ENCODE data around the gene UBP1.
"Not testable (repeated sequence)": the region's sequence is repeated elsewhere in the genome, so short reads cannot be mapped to it uniquely, and the experiment has no call there.

UBP1 gene, protein sequence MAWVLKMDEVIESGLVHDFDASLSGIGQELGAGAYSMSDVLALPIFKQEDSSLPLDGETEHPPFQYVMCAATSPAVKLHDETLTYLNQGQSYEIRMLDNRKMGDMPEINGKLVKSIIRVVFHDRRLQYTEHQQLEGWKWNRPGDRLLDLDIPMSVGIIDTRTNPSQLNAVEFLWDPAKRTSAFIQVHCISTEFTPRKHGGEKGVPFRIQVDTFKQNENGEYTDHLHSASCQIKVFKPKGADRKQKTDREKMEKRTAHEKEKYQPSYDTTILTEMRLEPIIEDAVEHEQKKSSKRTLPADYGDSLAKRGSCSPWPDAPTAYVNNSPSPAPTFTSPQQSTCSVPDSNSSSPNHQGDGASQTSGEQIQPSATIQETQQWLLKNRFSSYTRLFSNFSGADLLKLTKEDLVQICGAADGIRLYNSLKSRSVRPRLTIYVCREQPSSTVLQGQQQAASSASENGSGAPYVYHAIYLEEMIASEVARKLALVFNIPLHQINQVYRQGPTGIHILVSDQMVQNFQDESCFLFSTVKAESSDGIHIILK

DNA sequence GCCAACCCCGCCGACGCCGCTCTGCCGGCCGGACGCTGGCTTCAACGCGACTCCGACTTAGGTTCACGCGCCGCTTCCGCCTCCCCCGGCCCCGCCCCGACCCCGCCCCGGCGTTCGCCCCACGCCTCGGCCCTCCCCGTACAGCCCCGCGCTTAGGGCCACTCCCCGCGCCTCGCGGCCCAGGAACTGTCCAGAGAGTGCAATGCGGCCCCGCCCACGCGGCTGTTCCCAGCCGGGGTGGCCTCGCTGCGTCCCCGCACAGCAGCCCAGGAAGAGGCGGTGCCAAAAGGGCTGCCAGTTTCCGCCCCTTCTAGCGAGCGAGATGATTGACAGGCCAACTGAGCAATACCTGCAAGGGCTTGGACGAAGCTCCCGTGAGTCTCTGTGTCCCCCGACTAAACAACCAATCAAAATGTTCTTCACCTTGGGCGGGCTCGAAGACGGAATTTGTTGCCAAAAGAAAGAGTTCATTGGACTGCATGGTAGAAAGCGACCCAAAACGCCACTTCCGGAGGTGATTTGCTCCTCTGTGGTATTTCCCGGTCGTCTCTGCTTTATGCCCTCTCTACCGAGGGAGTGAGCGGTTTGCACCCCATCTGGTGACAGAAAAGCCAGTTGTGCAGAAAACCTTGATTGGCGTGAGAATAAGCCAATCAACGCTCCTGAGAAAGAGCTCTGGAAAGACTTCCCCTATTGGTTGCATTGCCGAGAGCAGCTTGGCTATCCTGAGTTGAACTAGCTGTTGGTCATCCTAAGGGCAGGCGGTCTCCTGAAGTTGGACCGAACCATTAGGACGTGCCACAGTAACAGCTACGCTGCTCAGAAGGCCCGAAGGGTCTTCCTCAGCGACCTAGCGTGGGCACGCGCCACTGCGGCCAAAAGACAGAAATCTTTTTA is at the start of gene UBP1:
TSS of gene UBP1 (minus strand) at position 78 of the 897 bp plus-strand sequence. CDS start 557 bp downstream, outside the sequence.
- peak; percentile 99 for DNase-seq (ENCODE audit: low spot score)

DNA sequence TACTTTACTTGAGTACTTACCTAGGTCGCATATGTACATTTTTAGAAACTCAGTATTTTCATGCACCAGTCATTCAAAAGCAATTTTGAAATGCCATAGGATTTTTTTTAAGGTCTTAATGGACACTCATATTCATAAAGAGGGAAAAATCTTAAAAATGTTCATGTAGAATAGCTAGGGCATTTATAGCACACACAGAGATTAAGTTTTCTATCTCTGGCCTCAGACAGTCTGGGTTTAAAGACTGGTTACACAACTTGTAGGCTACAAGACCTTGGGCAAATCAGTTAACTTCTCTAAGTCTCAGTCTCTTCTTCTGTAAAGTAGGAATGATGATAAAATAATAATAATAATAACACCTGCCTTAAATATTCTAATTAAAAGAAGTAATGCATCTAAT is 48.5 kb upstream of the UBP1 start:
- DNase-seq (ENCODE audit: low spot score), result no peak

DNA sequence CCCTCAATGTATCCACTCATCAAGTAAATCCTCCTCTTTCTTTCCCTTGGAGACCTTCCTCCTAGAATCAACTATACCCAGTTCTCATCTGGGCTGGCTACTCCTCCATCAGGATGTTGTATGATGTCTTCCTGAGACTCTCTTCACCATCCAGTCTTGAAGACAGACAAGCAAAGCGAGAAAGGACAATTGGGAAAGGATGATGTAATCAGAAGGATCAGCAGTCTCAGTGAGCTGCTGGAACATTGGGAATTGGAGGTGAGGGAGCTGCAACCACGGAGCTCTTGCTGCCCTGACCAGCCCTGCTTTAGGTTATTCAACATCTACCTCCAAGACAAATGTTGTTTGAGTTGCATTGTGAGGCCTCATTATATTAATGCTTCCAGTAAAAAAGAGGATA is 48.0 kb upstream of the UBP1 start:
- no peak for DNase-seq (ENCODE audit: low spot score)

DNA sequence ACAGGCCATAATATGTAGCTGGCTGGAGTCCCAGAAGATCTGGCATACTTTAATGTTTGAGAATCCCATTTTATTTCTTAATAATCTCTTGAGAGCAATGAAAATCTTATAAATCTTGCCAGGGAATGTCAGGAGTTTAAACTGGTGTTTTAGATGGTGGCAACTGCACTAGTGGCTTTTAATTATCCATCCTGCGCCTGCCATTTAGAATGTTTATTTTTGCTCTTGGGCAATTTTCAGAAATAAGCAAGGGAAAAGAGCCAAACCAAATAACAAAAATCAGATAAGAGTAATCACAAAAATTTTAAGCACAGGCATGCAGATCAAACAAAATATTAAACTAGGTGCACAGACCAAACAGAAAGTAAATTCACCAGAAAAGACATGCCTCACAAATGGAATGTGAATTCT is 41.9 kb upstream of the UBP1 start:
- no peak for DNase-seq (ENCODE audit: low spot score)

GRCh38 chr3:33474896-33475295 is 34.7 kb upstream of the UBP1 start:
- no peak for DNase-seq (ENCODE audit: low spot score)

DNA sequence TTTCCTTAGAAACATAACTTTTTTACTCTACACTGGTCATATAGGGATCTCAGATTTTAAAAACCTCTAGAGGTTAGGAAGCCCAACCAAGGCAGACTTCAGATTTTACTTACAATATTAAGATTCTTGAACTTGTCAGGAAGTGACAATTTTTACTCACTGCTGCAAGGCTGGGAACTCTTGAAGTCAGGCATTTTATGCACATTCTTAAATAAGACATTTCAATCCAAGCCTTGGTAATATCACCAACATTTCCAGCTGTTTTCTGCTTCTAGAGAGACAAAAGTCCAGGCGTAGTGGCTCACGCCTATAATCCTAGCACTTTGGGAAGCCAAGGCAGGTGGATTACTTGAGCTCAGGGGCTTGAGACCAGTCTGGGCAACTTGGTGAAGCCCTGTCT is 33.6 kb upstream of the UBP1 start:
- no peak for DNase-seq (ENCODE audit: low spot score)

DNA sequence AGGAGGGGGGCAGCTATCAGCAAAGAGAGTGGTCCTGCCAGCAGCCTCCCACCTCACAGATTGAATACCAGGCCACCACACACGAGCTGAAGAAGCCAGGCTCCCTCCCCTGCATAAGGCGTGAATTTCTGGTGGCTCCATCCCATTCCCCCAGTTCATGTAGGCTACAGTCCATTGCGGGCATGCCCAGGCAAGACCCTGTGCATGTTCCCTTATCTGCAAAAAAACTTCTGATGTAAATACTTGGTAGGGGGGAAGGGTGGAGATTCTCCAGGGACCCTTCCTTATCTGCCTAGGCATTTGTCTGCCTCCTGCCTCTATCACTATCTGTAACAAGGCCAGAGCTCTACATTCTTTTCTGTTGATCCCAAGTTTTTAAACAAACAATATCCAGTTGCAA is 27.6 kb upstream of the UBP1 start:
- no peak for DNase-seq (ENCODE audit: low spot score)

- no peak for DNase-seq (ENCODE audit: low spot score)
These were observed 20.9 kb upstream of the UBP1 start for GRCh38 chr3:33461097-33461496.

DNA sequence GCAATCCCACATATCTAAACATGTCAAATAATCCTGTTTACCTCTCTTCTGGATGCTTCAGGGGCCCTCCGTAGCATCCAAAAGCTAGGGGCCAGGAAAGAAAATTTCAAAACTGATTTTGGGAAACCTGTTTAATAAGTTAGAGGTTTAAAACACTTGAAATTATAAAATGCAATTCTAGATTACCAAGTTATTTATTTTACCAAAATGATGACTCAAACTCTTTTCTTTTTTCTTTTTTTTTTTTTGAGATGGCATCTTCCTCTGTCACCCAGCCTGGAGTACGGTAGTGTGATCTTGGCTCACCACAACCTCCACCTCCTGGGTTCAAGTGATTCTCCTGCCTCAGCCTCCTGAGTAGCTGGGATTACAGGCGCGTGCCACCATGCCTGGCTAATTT is 19.4 kb upstream of the UBP1 start:
- not testable (repeated sequence) for DNase-seq (ENCODE audit: low spot score)

- DNase-seq (ENCODE audit: low spot score), result no peak
These were observed 18.2 kb upstream of the UBP1 start for GRCh38 chr3:33458446-33458845.

DNA sequence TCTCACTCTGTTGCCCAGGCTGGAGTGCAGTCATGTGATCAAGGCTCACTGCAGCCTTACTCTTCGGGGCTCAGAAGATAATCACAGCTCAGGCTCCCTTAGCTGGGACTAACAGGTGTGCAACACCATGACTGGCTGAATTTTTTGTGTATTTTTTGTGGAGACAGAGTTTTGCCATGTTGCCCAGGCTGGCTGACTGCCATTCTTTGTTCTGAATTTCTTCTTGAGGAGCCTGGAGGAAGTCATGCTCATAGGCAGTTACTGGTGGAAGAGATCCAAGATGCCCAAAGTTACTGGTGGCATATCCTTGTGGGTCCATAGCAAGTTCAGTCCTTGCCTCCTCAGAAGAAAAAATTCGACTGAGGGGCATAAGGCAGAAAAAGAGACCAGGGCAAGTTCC is 16.6 kb upstream of the UBP1 start:
- DNase-seq (ENCODE audit: low spot score), result no peak

DNA sequence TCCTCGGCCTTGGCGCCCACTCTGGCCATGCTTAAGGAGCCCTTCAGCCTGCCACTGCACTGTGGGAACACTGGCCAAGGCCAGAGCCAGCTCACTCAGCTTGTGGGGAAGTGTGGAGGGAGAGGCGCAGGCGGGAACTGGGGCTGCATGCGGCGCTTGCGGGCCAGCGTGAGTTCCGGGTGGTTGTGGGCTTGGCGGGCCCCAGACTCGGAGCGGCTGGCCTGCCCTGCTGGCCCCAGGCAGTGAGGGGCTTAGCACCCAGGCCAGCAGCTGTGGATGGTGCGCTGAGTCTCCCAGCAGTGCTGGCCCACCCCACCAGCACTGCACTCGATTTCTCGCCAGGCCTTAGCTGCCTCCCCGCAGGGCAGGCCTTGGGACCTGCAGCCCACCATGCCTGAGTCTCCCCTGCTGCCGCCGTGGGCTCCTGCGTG is 13.1 kb upstream of the UBP1 start:
- DNase-seq (ENCODE audit: low spot score), result no peak

GRCh38 chr3:33451994-33452393 is 11.8 kb upstream of the UBP1 start:
- DNase-seq (ENCODE audit: low spot score), result not testable (repeated sequence)

DNA sequence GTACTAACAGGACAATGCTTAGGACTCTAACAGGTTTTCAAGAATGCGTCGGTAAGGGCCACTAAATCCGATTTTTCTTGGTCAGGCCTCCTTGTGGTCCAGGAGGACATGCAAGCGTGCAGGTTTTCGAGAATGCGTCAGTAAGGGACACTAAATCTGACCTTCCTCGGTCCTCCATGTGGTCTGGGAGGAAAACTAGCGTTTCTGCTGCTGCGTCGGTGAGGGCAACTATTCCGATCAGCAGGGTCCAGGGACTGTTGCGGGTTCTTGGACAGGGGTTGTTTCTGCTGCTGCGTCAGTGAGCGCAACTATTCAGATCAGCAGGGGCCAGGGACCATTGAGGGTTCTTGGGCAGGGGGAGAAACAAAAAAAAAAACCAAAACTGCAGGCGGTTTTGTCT is 7.8 kb upstream of the UBP1 start:
- no peak for DNase-seq (ENCODE audit: low spot score)

GRCh38 chr3:33447256-33447625 is 7.0 kb upstream of the UBP1 start:
- not testable (repeated sequence) for DNase-seq (ENCODE audit: low spot score)

DNA sequence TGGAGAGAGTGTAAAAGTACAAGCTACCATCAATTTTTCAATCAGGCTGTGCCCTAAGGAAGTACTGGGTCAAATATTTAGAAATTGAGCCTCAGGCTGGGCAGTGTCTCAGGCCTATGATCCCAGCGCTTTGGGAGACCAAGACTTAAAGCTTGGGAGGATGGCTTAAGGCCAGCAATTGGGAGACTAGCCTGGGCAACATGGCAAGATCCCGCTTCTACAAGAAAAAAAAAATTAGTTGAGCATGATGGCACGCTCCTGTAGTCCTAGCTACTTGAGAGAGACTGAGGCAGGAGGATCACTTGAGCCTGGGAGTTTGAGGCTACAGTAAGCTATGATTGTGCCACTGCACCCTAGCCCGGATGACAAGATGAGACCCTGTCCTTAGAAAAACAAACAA is 2.0 kb upstream of the UBP1 start:
- DNase-seq (ENCODE audit: low spot score), result no peak

DNA sequence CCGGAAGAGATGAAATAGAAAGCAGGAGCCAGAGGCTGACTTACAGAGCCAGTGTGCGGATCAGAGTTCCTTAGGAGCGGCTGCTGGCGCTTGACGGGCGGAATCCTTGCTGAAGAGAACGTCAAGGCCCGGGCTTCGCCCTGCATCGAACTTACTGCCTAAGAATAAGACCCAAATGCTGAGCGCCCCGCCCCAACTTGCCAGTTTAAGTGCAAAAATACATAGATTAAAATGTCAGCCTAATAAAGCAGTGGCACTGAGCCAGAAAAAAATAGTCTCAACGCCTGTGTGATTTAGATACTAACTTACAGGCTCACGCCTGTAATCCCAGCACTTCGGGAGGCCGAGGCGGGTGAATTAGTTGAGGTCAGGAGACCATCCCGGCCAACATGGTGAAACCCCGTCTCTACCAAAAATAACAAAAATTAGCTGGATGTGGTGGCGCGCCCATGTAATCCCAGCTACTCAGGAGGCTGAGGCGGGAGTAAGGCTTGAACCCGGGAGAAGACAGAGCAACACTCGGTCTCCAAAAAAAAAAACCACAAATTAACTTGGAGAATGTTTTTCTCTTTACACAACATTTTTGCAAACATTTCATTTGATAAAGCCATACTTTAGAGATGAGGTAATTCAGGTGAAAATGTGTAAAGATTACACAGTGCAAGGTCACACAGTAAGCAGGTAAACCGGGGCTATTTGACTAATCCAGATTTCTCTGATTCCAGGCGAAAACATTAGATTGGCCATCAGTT is 1.2 kb upstream of the UBP1 start:
- no peak for DNase-seq (ENCODE audit: low spot score)

DNA sequence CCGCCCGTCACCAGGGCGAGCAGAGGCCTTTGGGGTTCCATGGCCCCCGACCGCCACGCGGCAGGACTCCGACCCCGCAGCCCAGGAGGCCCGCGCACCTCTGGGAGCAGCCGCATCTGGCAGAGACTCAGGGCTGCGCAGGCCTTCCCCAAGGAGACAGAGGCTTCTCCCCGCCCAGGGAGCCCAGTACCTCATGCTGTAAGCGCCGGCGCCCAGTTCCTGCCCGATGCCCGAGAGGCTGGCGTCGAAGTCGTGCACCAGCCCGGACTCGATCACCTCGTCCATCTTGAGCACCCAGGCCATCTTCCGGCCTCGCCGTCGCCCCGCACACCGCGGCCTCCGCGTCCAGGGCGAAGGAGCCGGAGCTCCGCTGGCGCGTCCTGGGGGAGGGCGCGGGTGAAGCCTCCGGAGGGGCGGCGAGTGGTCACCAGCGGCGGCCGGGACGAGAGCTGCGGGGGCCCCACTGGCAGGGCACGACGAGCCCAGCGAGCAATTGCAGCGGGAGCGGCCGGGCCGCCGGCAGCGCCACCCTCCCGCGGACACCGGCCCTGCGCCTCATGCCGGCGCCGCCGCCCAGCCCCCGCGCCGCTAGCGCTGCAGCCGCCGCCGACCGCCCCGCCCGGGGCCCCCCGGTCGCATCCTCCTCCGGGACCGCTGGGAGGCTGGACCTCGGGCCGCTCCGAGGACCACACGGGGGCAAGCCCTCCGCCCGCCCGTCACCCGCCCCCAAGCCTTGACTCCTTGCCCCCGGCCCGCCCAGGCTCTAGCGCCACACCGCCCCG is 468 bp downstream of the UBP1 start:
- peak; percentile 18 for DNase-seq (ENCODE audit: low spot score)

DNA sequence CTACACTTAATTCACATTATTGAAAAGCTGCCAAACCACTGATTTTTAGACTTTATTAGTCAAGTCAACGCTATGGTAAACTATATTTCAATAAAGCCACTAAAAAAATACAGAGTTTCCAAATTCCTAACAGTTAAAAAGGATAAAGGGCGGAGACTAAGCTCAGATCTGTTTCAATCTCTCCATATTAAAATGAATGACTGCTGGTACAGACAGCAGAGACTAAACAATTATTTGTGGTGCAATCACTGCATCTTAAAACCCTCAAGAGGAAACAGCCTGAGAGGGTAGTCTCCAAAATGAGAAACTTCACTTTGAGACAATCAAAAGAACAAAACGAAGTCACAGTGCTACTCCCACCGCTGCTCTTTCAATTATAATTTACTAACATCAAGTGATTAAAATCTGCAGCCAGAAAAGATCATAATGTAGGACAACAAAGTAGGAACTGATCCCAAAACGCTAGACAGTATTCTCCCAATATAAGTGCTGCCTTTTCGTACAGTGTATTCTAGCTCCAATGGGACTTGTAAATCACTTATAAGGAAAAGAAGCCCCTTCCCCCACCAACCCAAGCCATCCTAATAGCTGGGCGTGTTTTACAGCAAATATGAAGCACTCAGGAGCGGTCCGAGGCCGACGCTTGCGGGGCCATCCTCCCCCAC is 1.2 kb downstream of the UBP1 start:
- no peak for DNase-seq (ENCODE audit: low spot score)

- DNase-seq (ENCODE audit: low spot score), result no peak
These were observed 1.9 kb downstream of the UBP1 start for GRCh38 chr3:33438284-33438668.
